Activated CD8-positive, alpha-beta memory T cell treated with anti-CD3 and anti-CD28 coated beads, Interleukin-2, amount 50 U/mL, for 4 hours (primary cell): ENCODE results near the gene SYVN1.

Experiments
- DNase-seq: peaks from one replicate; pipeline ENCODE4 v3.0.0-alpha.2; 2020

The SYVN1 gene

DNA sequence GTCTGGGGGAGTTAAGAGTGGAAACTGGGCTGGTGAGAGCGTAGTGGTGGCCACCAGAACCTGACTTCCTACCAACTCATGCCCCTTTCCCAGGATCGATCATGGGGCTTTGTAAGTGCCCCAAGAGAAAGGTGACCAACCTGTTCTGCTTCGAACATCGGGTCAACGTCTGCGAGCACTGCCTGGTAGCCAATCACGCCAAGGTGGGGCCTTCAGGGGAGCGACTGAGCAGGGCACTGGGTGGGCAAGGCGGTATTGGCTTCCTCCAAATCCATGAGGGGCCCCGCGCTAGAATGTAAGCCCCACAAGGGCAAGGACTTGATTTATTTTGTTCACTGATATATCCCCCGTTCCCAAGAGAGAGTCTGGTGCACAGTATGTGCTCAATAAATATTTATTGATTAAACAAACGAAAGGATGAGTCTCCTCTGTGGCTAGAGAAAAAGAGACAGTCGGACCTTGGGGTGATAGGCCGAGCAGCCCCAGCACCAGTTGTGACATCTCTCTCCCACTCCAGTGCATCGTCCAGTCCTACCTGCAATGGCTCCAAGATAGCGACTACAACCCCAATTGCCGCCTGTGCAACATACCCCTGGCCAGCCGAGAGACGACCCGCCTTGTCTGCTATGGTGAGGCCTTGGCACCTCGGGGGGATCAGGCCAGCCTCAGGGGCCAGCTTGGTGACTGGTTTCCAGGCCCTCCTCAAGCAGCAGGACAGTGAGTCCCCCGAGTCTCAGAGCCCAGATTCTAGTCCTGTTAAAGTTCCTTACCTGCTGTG, 49.5 kb downstream of the SYVN1 start:
- no peak for DNase-seq

DNA sequence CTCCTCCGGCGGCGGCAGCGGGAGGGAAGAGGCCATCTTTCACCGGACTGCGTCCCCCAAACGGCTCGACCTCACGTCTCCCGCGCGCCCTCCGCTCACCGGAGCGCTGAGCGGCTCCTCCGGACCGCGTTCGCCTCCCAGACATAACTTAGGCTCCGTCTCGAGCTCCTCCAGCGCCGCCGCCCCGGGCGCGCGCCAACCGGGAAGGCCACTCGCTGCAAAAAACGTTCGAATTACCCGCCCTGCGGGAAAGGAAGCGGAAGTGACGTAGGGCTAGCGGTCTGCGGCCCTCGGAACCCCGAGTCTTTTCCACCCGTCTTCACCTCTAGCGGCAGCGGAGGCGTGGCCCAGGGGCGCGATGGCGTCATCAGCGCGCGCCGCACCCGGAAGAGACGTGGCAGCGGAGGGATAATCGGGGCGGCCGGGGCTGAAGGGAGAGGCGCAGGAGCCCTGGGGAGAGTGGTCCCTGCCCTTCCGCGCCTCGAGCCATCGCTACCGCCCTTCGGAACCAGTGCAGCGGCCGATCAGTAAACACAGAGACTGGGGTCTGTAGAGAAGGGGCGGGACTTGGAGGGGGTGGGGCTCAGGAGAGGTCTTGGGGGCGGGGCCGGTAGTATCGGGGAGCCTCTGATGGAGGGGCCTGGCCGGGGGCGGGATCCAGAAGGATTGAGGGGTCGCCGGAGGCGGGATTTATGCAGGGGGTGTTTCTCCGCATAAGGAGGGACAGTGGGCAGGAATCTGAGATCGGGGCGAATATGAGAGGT, 50.3 kb downstream of the SYVN1 start, which contains the start of the genes CDCA5 and ZFPL1:
Gene CDCA5, minus strand, starts transcription at position 207 of the 764 bp plus-strand sequence. Its CDS starts 62 bp downstream, at position 145.
Gene ZFPL1, plus strand, starts transcription at position 389 of the 764 bp plus-strand sequence. CDS start 477 bp downstream, outside the sequence.
- peak; percentile 96 for DNase-seq

DNA sequence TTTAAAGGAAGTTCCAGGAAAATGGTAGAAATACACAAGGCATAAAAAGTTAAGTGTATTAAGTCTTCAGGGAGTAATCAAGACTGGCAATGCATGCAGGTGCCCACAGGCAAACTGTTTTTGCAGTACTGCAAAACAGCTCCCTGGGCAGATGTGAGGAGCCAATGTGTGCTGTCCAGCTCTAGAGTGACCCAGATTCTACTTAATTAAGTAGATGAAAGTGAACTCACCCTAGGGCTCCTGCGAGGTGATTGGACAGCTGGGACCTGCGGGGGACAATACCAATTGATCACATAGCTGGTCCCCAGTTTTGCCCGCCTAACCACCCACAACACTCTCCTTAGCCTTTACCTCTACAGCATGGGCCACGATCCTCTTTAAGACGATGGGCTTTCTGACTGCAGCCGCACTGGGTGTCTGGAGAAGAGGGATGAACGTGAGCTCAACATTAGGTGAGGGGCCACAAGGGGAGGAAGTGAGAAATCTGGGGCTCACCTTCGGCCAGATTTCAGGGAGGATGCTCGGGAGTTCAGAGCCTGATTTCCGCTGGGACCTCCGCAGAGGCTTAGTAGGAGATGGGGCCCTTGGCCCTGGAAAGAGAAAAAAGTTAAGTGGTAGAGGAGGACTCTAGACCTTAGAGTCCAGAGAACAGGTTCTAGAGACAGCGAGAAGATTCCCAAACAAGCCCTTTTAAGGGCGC, 51.0 kb downstream of the SYVN1 start:
- no peak for DNase-seq

DNA sequence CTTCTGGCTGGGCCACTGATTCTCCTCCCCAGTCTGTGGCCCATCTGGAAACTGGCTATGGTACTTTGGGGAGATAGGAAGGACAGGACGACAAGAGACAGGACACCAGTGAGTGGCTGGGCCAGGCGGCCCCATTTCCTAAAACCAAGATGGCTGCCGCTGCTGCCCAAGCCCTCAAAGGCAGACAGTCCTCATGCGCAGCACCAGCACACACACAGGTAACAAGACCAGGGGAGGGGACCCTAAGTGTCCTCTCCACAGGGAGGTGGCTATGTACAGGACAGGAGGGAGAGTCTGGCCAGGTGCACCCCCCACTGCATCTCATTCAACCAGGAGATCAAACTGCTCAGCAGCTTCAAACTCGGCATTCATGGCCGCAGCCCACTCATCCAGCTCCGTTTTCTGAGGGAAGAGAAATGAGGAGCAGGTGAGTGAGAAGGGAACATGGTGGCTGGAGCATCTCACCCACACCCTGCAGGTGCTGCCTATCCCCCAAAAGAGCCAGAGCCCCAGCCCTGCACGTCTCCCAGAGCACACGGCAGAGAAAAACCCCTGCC, 55.5 kb downstream of the SYVN1 start:
- no peak for DNase-seq

- peak; percentile 70 for DNase-seq
Observed at GRCh38 chr11:65078151-65078550, 56.2 kb downstream of the SYVN1 start.

- no peak for DNase-seq
Observed at GRCh38 chr11:65077451-65077850, 56.9 kb downstream of the SYVN1 start.
